Fibroblast of lung (primary cell): ENCODE results near the gene MACROH2A2.

ENCODE experiments used
- CTCF ChIP-seq, 2 donors: IDR thresholded peaks in 1 of 2; conservative IDR thresholded peaks in 1 of 2; 1 replicate in 1 of 2; 2 replicates in 1 of 2; pipeline ENCODE4 v1.5.1; 2011 to 2012; ENCODE audit warnings: low read length in 2 of 2, control low read depth in 1 of 2, inconsistent platforms in 1 of 2, low read depth in 1 of 2, mild to moderate bottlenecking in 1 of 2
- EZH2 ChIP-seq: IDR thresholded peaks from 2 replicates; pipeline ENCODE4 v1.5.1; 2012; ENCODE audit warnings: low read length, control low read depth, mild to moderate bottlenecking; ENCODE audit errors: missing control alignments

DNA sequence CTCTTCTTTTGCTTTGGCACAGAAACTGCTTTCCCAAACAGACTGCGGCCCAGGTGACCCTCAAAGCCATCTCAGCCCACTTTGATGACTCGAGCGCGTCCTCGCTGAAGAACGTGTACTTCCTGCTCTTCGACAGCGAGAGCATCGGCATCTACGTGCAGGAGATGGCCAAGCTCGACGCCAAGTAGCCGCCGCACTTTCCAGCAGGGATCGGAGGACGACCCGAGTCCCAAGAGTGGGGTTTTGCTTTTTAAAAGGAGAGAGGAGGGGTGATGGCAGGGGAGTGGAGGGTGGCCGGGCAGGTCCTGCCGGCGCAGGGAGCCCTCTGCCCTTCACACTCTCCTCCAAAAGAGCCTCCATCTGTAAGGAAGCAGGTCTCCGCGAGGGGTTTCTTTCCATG lies 58.9 kb downstream of the MACROH2A2 start:
- TF ChIP-seq CTCF (conservative IDR thresholded peaks at IDR 0.05 in 1 of 2, IDR thresholded peaks at IDR 0.05 in 1 of 2; ENCODE audit: low read depth in 1 of 2, low read length in 2 of 2), result no peak
- TF ChIP-seq EZH2, result no peak
